Uterus (tissue), 2 donors: ENCODE data around the gene TOR4A.
"Not testable (repeated sequence)": the region's sequence is repeated elsewhere in the genome, so short reads cannot be mapped to it uniquely, and the experiment has no call there.

Experiments
- POLR2A ChIP-seq, 2 donors: fragments of 450-650 bp; IDR thresholded peaks; one replicate each; pipeline ENCODE4 v1.6.1; 2016; ENCODE audit warnings: antibody characterized with exemption in 2 of 2, mild to moderate bottlenecking in 1 of 2, moderate library complexity in 1 of 2
- TF ChIP-seq, protein P1 (sequence below), 4 experiments: fragments of 200-600 bp in 2 of 4; fragments of 450-650 bp in 2 of 4; sonication (generic) in 2 of 4; IDR thresholded peaks; one replicate each; pipeline ENCODE4 v1.5.1; 2016 to 2019; ENCODE audit warnings: antibody characterized with exemption in 4 of 4, mild to moderate bottlenecking in 2 of 4, moderate library complexity in 1 of 4

DNA sequence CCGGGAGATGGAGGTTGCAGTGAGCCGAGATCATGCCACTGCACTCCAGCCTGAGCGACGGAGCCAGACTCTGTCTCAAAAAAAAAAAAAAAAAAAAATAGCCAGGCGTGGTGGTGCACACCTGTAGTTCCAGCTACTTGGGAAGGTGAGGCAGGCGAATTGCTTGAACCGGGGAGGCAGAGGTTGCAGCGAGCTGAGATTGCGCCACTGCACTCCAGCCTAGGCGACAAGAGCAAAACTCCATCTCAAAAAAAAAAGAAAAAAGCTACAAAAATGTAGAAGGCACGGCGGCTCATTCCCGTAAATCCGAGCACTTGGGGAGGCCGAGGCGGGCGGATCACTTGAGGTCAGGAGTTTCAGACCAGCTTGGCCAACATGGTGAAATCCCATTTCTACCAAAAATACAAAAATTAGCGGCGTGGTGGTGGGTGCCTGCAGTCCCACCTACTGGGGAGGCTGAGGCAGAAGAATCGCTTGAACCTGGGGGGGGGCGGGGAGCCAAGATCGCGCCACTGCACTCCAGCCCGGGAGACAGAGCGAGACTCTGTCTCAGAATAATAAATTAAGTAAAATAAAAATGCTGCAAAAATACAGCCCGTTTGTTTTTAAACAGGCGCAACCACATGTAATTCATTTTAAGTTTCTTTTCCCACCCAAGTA lies 37.9 kb upstream of the TOR4A start:
- TF ChIP-seq, protein P1, sequence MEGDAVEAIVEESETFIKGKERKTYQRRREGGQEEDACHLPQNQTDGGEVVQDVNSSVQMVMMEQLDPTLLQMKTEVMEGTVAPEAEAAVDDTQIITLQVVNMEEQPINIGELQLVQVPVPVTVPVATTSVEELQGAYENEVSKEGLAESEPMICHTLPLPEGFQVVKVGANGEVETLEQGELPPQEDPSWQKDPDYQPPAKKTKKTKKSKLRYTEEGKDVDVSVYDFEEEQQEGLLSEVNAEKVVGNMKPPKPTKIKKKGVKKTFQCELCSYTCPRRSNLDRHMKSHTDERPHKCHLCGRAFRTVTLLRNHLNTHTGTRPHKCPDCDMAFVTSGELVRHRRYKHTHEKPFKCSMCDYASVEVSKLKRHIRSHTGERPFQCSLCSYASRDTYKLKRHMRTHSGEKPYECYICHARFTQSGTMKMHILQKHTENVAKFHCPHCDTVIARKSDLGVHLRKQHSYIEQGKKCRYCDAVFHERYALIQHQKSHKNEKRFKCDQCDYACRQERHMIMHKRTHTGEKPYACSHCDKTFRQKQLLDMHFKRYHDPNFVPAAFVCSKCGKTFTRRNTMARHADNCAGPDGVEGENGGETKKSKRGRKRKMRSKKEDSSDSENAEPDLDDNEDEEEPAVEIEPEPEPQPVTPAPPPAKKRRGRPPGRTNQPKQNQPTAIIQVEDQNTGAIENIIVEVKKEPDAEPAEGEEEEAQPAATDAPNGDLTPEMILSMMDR (IDR thresholded peaks at IDR 0.05): not testable (repeated sequence)
- TF ChIP-seq POLR2A (IDR thresholded peaks at IDR 0.05): not testable (repeated sequence)
